ENCODE data around the gene LETMD1.
A peak's percentile ranks its signal among the peaks of the same experiment; 100 is the strongest.

Gene LETMD1, protein sequence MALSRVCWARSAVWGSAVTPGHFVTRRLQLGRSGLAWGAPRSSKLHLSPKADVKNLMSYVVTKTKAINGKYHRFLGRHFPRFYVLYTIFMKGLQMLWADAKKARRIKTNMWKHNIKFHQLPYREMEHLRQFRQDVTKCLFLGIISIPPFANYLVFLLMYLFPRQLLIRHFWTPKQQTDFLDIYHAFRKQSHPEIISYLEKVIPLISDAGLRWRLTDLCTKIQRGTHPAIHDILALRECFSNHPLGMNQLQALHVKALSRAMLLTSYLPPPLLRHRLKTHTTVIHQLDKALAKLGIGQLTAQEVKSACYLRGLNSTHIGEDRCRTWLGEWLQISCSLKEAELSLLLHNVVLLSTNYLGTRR

DNA sequence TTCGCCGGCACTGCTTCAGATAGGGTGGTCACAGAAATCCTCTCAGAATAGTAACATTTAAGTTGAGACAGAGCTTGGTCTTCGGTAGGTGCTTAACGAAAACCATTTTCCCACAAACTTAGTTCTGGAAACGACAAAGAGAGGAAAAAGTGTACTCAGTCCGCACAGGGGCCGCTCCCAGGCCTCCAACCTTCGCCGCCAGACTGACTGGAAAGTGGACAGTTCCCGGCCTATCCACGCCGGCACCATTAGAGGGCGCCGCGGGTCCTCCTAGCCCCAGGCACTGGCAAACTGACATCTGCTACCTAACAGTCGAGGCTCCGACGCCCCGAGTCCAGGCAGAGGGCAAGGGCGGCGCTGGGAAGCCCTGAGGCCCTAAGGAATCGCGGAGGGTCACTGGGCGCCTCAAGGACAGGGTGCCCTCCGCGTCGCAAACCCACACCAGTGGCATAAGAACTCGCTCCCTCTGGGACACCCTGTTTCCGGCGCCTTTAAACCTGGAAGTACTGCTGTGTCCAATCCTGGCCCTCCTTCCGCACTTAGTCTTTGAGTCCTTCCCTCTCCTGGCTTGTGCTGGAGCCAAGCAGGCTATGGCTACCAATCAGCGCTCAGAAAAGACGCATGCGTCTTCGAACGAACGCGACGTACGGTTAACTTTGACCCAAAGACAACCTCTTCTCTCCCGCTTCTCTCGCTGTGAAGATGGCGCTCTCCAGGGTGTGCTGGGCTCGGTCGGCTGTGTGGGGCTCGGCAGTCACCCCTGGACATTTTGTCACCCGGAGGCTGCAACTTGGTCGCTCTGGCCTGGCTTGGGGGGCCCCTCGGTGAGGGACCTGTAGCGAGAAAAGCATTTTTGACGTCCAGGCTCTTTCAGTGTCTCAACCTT is at the start of gene LETMD1:
LETMD1 (plus strand) TSS at position 673 of the 886 bp plus-strand sequence; CDS start at position 703, 30 bp downstream.
- CTCF ChIA-PET: interaction anchor here (0.6 to 2.0 kb wide), 29 partner anchors 8 to 314 kb away, joined by 3 to 12 read pairs (median 4); partner anchors contain the start of genes DAZAP2 and SLC11A2
- TF ChIP-seq CTCF (IDR thresholded peaks at IDR 0.05; ENCODE audit: insufficient read depth, low read length, missing control alignments): peak; percentile 98
- H3K4me3 ChIP-seq (ENCODE audit: low read depth, low read length): peak within 1 kb of the TSS; percentile 94
- DNase-seq (ENCODE audit: low read depth, low spot score): peak; percentile 91
- POLR2A ChIA-PET: interaction anchor here (0.9 kb wide), 1 partner anchor 302 kb away, joined by 3 read pairs; no protein-coding TSS in a partner anchor

DNA sequence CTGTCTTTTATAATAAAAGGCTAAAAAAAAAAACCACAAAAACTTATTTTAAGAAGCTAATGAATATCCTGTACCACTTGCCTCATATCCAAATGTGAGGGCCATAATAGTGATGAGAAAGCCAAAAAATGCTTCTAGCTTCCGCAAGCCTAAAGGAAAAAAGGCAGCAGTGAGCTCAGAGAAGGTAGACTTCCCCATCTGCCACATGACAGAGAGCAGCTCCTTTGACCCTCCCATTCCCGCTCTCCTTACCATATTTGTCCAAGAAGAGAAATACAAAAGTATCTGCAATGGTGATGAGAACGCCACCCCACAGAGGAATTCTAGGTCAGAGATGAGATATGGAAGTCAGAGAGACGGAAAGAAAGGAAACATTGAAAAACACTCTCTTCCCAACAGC is 49.0 kb upstream of the LETMD1 start:
- POLR2A ChIA-PET: no interaction called here
- CTCF ChIA-PET: interaction anchor here (1.0 to 8.5 kb wide), 2 partner anchors 13 to 234 kb away, joined by 3 to 59 read pairs; no protein-coding TSS in a partner anchor
- DNase-seq (ENCODE audit: low read depth, low spot score): no peak
- H3K4me3 ChIP-seq (ENCODE audit: low read depth, low read length): no peak overlapping the region
- TF ChIP-seq CTCF (IDR thresholded peaks at IDR 0.05; ENCODE audit: insufficient read depth, low read length, missing control alignments): no peak

GRCh38 chr12:51000245-51000644 is 47.9 kb upstream of the LETMD1 start:
- peak; percentile 29 for DNase-seq (ENCODE audit: low read depth, low spot score)
- no peak overlapping the region for H3K4me3 ChIP-seq (ENCODE audit: low read depth, low read length)
- no peak for TF ChIP-seq CTCF (IDR thresholded peaks at IDR 0.05; ENCODE audit: insufficient read depth, low read length, missing control alignments)
- ChIA-PET CTCF (interaction anchor here (8.5 kb wide), 1 partner anchor 14 kb away, joined by 59 read pairs; no protein-coding TSS in a partner anchor), POLR2A (no interaction called here)

DNA sequence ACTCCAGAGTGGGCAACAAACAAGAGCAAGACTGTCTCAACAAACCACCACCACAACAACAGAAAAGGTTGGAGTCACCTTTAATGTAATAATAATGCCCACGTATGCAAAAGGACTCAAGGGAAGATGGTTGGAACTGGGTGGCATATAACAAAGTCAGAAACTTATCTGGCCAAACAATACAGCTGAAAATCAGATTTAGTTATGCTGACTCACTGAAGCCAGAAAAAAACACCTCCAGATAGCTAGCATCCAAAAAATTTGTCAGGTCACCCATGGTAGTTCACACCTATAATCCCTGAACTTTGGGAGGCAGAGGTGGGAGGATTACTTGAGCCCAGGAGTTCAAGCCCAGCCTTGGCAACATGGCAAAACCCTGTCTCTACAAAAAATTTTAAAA is 46.3 kb upstream of the LETMD1 start:
- H3K4me3 ChIP-seq (ENCODE audit: low read depth, low read length): no peak overlapping the region
- ChIA-PET CTCF (interaction anchor here (1.1 to 8.5 kb wide), 2 partner anchors 15 to 351 kb away, joined by 3 to 59 read pairs; no protein-coding TSS in a partner anchor), POLR2A (no interaction called here)
- TF ChIP-seq CTCF (IDR thresholded peaks at IDR 0.05; ENCODE audit: insufficient read depth, low read length, missing control alignments): no peak
- no peak for DNase-seq (ENCODE audit: low read depth, low spot score)

DNA sequence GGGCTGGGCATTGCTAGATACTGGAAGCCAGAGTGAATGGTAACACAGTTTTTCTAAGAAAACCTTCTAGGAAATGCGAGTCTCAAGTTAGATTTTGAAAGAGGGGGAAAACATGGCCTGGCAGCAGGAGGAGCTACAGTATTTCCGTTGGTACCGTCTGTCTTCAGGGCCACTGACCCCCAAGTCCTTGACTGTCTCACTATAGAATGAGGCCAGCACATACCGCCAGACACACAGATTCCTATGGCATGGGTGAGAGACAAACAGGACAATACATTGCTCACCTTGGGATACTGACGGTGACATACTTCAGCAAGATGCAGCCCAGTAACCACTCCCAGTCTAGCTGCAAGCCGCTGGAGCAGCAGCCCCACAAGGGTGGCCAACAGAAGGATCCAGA is 43.6 kb upstream of the LETMD1 start:
- no peak overlapping the region for H3K4me3 ChIP-seq (ENCODE audit: low read depth, low read length)
- ChIA-PET POLR2A (no interaction called here), CTCF (interaction anchor here (1.2 to 8.5 kb wide), 2 partner anchors 18 to 43 kb away, joined by 3 to 59 read pairs; no protein-coding TSS in a partner anchor)
- DNase-seq (ENCODE audit: low read depth, low spot score): no peak
- no peak for TF ChIP-seq CTCF (IDR thresholded peaks at IDR 0.05; ENCODE audit: insufficient read depth, low read length, missing control alignments)

Data from AG04449 (cell line).